ENCODE results near the gene METTL8.

Gene METTL8

GRCh38 chr2:171410624-171411023, 23.2 kb downstream of the METTL8 start:
- Histone ChIP-seq H3K4me1 (ENCODE audit: insufficient read depth, poor library complexity, severe bottlenecking) (peaks cover 44% of the 10 kb centered on the region), H3K9me3 (ENCODE audit: severe bottlenecking) (no peaks in the 10 kb centered on the region), H3K27ac (ENCODE audit: poor library complexity, severe bottlenecking) (peak overlapping the region; percentile 93), H3K36me3 (ENCODE audit: low read depth) (no peaks in the 10 kb centered on the region), H3K4me3 (ENCODE audit: severe bottlenecking) (no peak overlapping the region), H3K27me3 (ENCODE audit: insufficient read depth, poor library complexity, severe bottlenecking) (no peaks in the 10 kb centered on the region)
- DNase-seq (ENCODE audit: low spot score) = no peak
- ATAC-seq (ENCODE audit: low read depth) = no peak
- no peak for TF ChIP-seq CTCF (IDR thresholded peaks at IDR 0.05; ENCODE audit: poor library complexity, severe bottlenecking)

- no peak for DNase-seq (ENCODE audit: low spot score)
- H3K27ac ChIP-seq (ENCODE audit: poor library complexity, severe bottlenecking) = peak overlapping the region; percentile 93
- no peaks in the 10 kb centered on the region for H3K27me3 ChIP-seq (ENCODE audit: insufficient read depth, poor library complexity, severe bottlenecking)
- H3K36me3 ChIP-seq (ENCODE audit: low read depth) = no peaks in the 10 kb centered on the region
- H3K4me3 ChIP-seq (ENCODE audit: severe bottlenecking) = peak overlapping the region; percentile 11
- H3K4me1 ChIP-seq (ENCODE audit: insufficient read depth, poor library complexity, severe bottlenecking) = peaks cover 43% of the 10 kb centered on the region
- ATAC-seq (ENCODE audit: low read depth) = peak; percentile 80
- TF ChIP-seq CTCF (IDR thresholded peaks at IDR 0.05; ENCODE audit: poor library complexity, severe bottlenecking) = no peak
- no peaks in the 10 kb centered on the region for H3K9me3 ChIP-seq (ENCODE audit: severe bottlenecking)
These were observed 23.7 kb downstream of the METTL8 start for GRCh38 chr2:171410101-171410500.

- ATAC-seq (ENCODE audit: low read depth) (peak; percentile 68), DNase-seq (ENCODE audit: low spot score) (no peak)
- Histone ChIP-seq H3K27ac (ENCODE audit: poor library complexity, severe bottlenecking) (peak overlapping the region; percentile 93), H3K9me3 (ENCODE audit: severe bottlenecking) (no peaks in the 10 kb centered on the region), H3K4me3 (ENCODE audit: severe bottlenecking) (peak overlapping the region; percentile 11), H3K36me3 (ENCODE audit: low read depth) (no peaks in the 10 kb centered on the region), H3K4me1 (ENCODE audit: insufficient read depth, poor library complexity, severe bottlenecking) (peaks cover 47% of the 10 kb centered on the region), H3K27me3 (ENCODE audit: insufficient read depth, poor library complexity, severe bottlenecking) (no peaks in the 10 kb centered on the region)
- no peak for TF ChIP-seq CTCF (IDR thresholded peaks at IDR 0.05; ENCODE audit: poor library complexity, severe bottlenecking)
These were observed 24.3 kb downstream of the METTL8 start for GRCh38 chr2:171409436-171409971.

GRCh38 chr2:171407676-171408044, 26.1 kb downstream of the METTL8 start:
- no peaks in the 10 kb centered on the region; the same call in none of the 2 replicates for H3K36me3 ChIP-seq (ENCODE audit: low read depth)
- H3K4me1 ChIP-seq (ENCODE audit: insufficient read depth, poor library complexity, severe bottlenecking) = peaks cover 60% of the 10 kb centered on the region
- no peak for TF ChIP-seq CTCF (IDR thresholded peaks at IDR 0.05; ENCODE audit: poor library complexity, severe bottlenecking)
- no peak for DNase-seq (ENCODE audit: low spot score)
- ATAC-seq (ENCODE audit: low read depth) = no peak
- no peaks in the 10 kb centered on the region for H3K27me3 ChIP-seq (ENCODE audit: insufficient read depth, poor library complexity, severe bottlenecking)
- H3K27ac ChIP-seq (ENCODE audit: poor library complexity, severe bottlenecking) = peak overlapping the region; percentile 93
- H3K4me3 ChIP-seq (ENCODE audit: severe bottlenecking) = no peak overlapping the region
- peaks cover 2% of the 10 kb centered on the region for H3K9me3 ChIP-seq (ENCODE audit: severe bottlenecking)

GRCh38 chr2:171407030-171407675, 26.6 kb downstream of the METTL8 start:
- no peaks in the 10 kb centered on the region for H3K27me3 ChIP-seq (ENCODE audit: insufficient read depth, poor library complexity, severe bottlenecking)
- TF ChIP-seq CTCF (IDR thresholded peaks at IDR 0.05; ENCODE audit: poor library complexity, severe bottlenecking) = no peak
- H3K9me3 ChIP-seq (ENCODE audit: severe bottlenecking) = peaks cover 3% of the 10 kb centered on the region
- H3K4me1 ChIP-seq (ENCODE audit: insufficient read depth, poor library complexity, severe bottlenecking) = peaks cover 56% of the 10 kb centered on the region
- DNase-seq (ENCODE audit: low spot score) = no peak
- no peak overlapping the region for H3K4me3 ChIP-seq (ENCODE audit: severe bottlenecking)
- ATAC-seq (ENCODE audit: low read depth) = no peak
- no peaks in the 10 kb centered on the region; the same call in none of the 2 replicates for H3K36me3 ChIP-seq (ENCODE audit: low read depth)
- peak overlapping the region; percentile 93 for H3K27ac ChIP-seq (ENCODE audit: poor library complexity, severe bottlenecking)
